IMR-90 (cell line): Measurements from ENCODE around the gene DEGS2. TPM values are rescaled to one million over a fixed set of nuclear protein-coding genes. Genes with fewer than 3 reads are reported as not detected.

Experiments
- ATAC-seq: fragments of 200-7000 bp; cut with Tn5 transposase; 2 replicates; pipeline ENCODE4 v1.9.1; 2020; ENCODE audit warnings: low read depth, mild to moderate bottlenecking, moderate library complexity
- BruUV-seq: library from RNA; stranded (reverse); fragments of 400-500 nt; replicated peaks from 2 replicates; lab custom pipeline; 2021; lab: Mats Ljungman, UMichigan
- CTCF ChIA-PET: fragments of 300-600 bp; formaldehyde crosslinking; extraction: SDS; loops from one replicate; lab custom pipeline; 2021; ENCODE audit warnings: antibody characterized with exemption; lab: Yijun Ruan, JAX
- POLR2A ChIA-PET: fragments of 300-600 bp; sonication (Branson Sonifier 250); formaldehyde crosslinking; loops from one replicate; lab custom pipeline; 2022; ENCODE audit warnings: antibody characterized with exemption; ENCODE audit not compliant: unreplicated experiment; lab: Charles Lee
- DNase-seq: peaks from one replicate; pipeline ENCODE4 v3.0.0; 2013
- H2AFZ ChIP-seq: replicated peaks from 2 replicates; pipeline ENCODE3; 2013; ENCODE audit warnings: low read length, mild to moderate bottlenecking; ENCODE audit not compliant: poor library complexity
- H2AK5ac ChIP-seq: 2 replicates; pipeline ENCODE4 v1.6.1; 2013; ENCODE audit warnings: low read depth, low read length, inconsistent platforms
- H2AK9ac ChIP-seq: replicated peaks from 2 replicates; pipeline ENCODE3; 2013; ENCODE audit warnings: mild to moderate bottlenecking, low read depth, low read length, moderate library complexity; ENCODE audit not compliant: poor library complexity
- H2BK120ac ChIP-seq: 2 replicates; pipeline ENCODE4 v1.6.1; 2013; ENCODE audit warnings: low read depth, low read length, inconsistent platforms
- H2BK15ac ChIP-seq: 3 replicates; pipeline ENCODE4 v1.6.1; 2013; ENCODE audit warnings: low read depth, low read length, inconsistent platforms
- H2BK20ac ChIP-seq: 2 replicates; pipeline ENCODE4 v1.6.1; 2013; ENCODE audit warnings: low read depth, mild to moderate bottlenecking, inconsistent platforms, low read length, moderate library complexity
- H2BK5ac ChIP-seq: 2 replicates; pipeline ENCODE4 v1.6.1; 2013; ENCODE audit warnings: mild to moderate bottlenecking, low read depth, low read length, inconsistent platforms; ENCODE audit not compliant: poor library complexity, severe bottlenecking
- H3K14ac ChIP-seq: replicated peaks from 2 replicates; pipeline ENCODE4 v1.6.1; 2013; ENCODE audit warnings: low read depth, low read length, inconsistent platforms
- H3K18ac ChIP-seq: 2 replicates; pipeline ENCODE4 v1.6.1; 2013; ENCODE audit warnings: low read depth, low read length, control low read depth
- H3K23ac ChIP-seq: 2 replicates; pipeline ENCODE4 v1.6.1; 2013; ENCODE audit warnings: low read depth, low read length, inconsistent platforms
- H3K27ac ChIP-seq: 2 replicates; pipeline ENCODE4 v1.5.1; 2013; ENCODE audit warnings: mild to moderate bottlenecking, control low read depth, low read length; ENCODE audit not compliant: insufficient read depth
- H3K27me3 ChIP-seq: 2 replicates; pipeline ENCODE4 v1.6.1; 2013; ENCODE audit warnings: low read length; ENCODE audit not compliant: control insufficient read depth, insufficient read depth
- H3K36me3 ChIP-seq: 2 replicates; pipeline ENCODE4 v1.6.1; 2013; ENCODE audit warnings: low read length, mixed read lengths; ENCODE audit not compliant: control insufficient read depth, insufficient read depth
- H3K4ac ChIP-seq: 2 replicates; pipeline ENCODE4 v1.6.1; 2013; ENCODE audit warnings: low read depth, low read length, inconsistent platforms
- H3K4me1 ChIP-seq: 2 replicates; pipeline ENCODE4 v1.6.1; 2013; ENCODE audit warnings: low read length, mixed read lengths; ENCODE audit not compliant: control insufficient read depth, insufficient read depth
- H3K4me2 ChIP-seq: 2 replicates; pipeline ENCODE4 v1.6.1; 2013; ENCODE audit warnings: low read depth, mild to moderate bottlenecking, control low read depth, low read length, moderate library complexity
- H3K4me3 ChIP-seq: 2 replicates; pipeline ENCODE4 v1.5.1; 2013; ENCODE audit warnings: low read depth, mild to moderate bottlenecking, control low read depth, low read length, moderate library complexity; ENCODE audit not compliant: insufficient read depth
- H3K56ac ChIP-seq: 2 replicates; pipeline ENCODE4 v1.6.1; 2013; ENCODE audit warnings: low read length, inconsistent platforms; ENCODE audit not compliant: insufficient read depth; ENCODE audit errors: extremely low read depth
- H3K79me1 ChIP-seq, 2 experiments: 2 replicates each; pipeline ENCODE4 v1.6.1; 2013; ENCODE audit warnings: low read length in 2 of 2, inconsistent platforms in 1 of 2, low read depth in 1 of 2
- H3K9ac ChIP-seq: 2 replicates; pipeline ENCODE4 v1.6.1; 2013; ENCODE audit warnings: low read depth, low read length, control low read depth
- H3K9me1 ChIP-seq: 2 replicates; pipeline ENCODE4 v1.6.1; 2013; ENCODE audit warnings: low read length, inconsistent platforms; ENCODE audit not compliant: insufficient read depth
- H3K9me3 ChIP-seq: 2 replicates; pipeline ENCODE4 v1.6.1; 2013; ENCODE audit warnings: low read length; ENCODE audit not compliant: control insufficient read depth, insufficient read depth
- H4K20me1 ChIP-seq: 2 replicates; pipeline ENCODE4 v1.6.1; 2013; ENCODE audit warnings: low read length, inconsistent platforms; ENCODE audit not compliant: insufficient read depth
- H4K5ac ChIP-seq: 2 replicates; pipeline ENCODE4 v1.6.1; 2013; ENCODE audit warnings: mild to moderate bottlenecking, low read depth, low read length, control low read depth
- H4K8ac ChIP-seq, 2 experiments: 2 replicates each; pipeline ENCODE4 v1.6.1; 2013; ENCODE audit warnings: low read depth in 2 of 2, low read length in 2 of 2, control low read depth in 1 of 2, inconsistent platforms in 1 of 2
- H4K91ac ChIP-seq: 2 replicates; pipeline ENCODE4 v1.6.1; 2013; ENCODE audit warnings: low read depth, low read length, inconsistent platforms; ENCODE audit not compliant: insufficient read depth
- BHLHE40 ChIP-seq: fragments of 150-350 bp; IDR thresholded peaks from 2 replicates; pipeline ENCODE4 v1.6.1; 2016; ENCODE audit warnings: mild to moderate bottlenecking, low read depth, low read length
- CEBPB ChIP-seq: IDR thresholded peaks from 2 replicates; pipeline ENCODE4 v1.6.1; 2012; ENCODE audit warnings: low read depth, low read length, improper control_type of control experiment
- CHD1 ChIP-seq: IDR thresholded peaks from 2 replicates; pipeline ENCODE4 v1.6.1; 2012; ENCODE audit warnings: low read depth, low read length, improper control_type of control experiment
- ELK1 ChIP-seq: fragments of 150-350 bp; IDR thresholded peaks from 2 replicates; pipeline ENCODE4 v1.6.1; 2016; ENCODE audit warnings: low read depth, mild to moderate bottlenecking, low read length, moderate library complexity, borderline replicate concordance
- FOS ChIP-seq: fragments of 150-350 bp; IDR thresholded peaks from 2 replicates; pipeline ENCODE4 v1.6.1; 2016; ENCODE audit warnings: low read depth, low read length
- MAFK ChIP-seq: IDR thresholded peaks from 2 replicates; pipeline ENCODE4 v1.6.1; 2012; ENCODE audit warnings: low read depth, low read length, improper control_type of control experiment
- MAZ ChIP-seq: IDR thresholded peaks from 2 replicates; pipeline ENCODE4 v1.6.1; 2012; ENCODE audit warnings: low read depth, mild to moderate bottlenecking, low read length, improper control_type of control experiment, moderate library complexity, borderline replicate concordance
- MXI1 ChIP-seq: IDR thresholded peaks from 2 replicates; pipeline ENCODE4 v1.6.1; 2012; ENCODE audit warnings: low read depth, mild to moderate bottlenecking, low read length, moderate library complexity, borderline replicate concordance
- NFE2L2 ChIP-seq: fragments of 150-350 bp; IDR thresholded peaks from 2 replicates; pipeline ENCODE4 v1.6.1; 2016; ENCODE audit warnings: low read depth, mild to moderate bottlenecking, low read length
- POLR2A ChIP-seq: IDR thresholded peaks from 2 replicates; pipeline ENCODE4 v1.6.1; 2012; ENCODE audit warnings: mild to moderate bottlenecking, low read depth, low read length
- RAD21 ChIP-seq: IDR thresholded peaks from 2 replicates; pipeline ENCODE4 v1.6.1; 2012; ENCODE audit warnings: low read length, improper control_type of control experiment
- RCOR1 ChIP-seq: IDR thresholded peaks from 2 replicates; pipeline ENCODE4 v1.6.1; 2012; ENCODE audit warnings: mild to moderate bottlenecking, low read length, improper control_type of control experiment; ENCODE audit not compliant: insufficient replicate concordance
- RFX5 ChIP-seq: IDR thresholded peaks from 2 replicates; pipeline ENCODE4 v1.8.0; 2012; ENCODE audit warnings: low read depth, mild to moderate bottlenecking, low read length, moderate library complexity
- SMC3 ChIP-seq: fragments of 150-350 bp; IDR thresholded peaks from 2 replicates; pipeline ENCODE4 v1.6.1; 2016; ENCODE audit warnings: low read depth, mild to moderate bottlenecking, antibody characterized with exemption, low read length, moderate library complexity
- USF2 ChIP-seq: fragments of 150-350 bp; IDR thresholded peaks from 2 replicates; pipeline ENCODE4 v1.6.1; 2017; ENCODE audit warnings: mild to moderate bottlenecking, antibody characterized with exemption, low read length, low read depth
- WGBS, 2 experiments: methylation state at CpG; one replicate each; pipeline versions ENCODE4 v1.1.5 to v1.1.7; 2013; ENCODE audit warnings: missing lambda C conversion rate in 2 of 2; ENCODE audit not compliant: insufficient read length in 1 of 2; ENCODE audit errors: extremely low coverage in 2 of 2; 5-methylcytosine and 5-hydroxymethylcytosine counted together
- dilution Hi-C: fragments of 300-500 bp; cut with HindIII; formaldehyde crosslinking; loops from one replicate; pipeline ENCODE4 v1.14.3; 2018; ENCODE audit warnings: low sequenced_read_pairs; ENCODE audit not compliant: unreplicated experiment
- in situ Hi-C: fragments of 300-500 bp; cut with MboI; formaldehyde crosslinking; loops from 3 replicates; pipeline ENCODE4 v1.14.3; 2019; ENCODE audit warnings: low sequenced_read_pairs, inconsistent platforms, mixed read lengths
- intact Hi-C: fragments of 100-400 bp; cut with micrococcal nuclease; formaldehyde crosslinking; loops from 2 replicates; pipeline ENCODE4 v1.10.0; 2022
- polyA plus RNA-seq, 3 experiments: library from polyadenylated mRNA; depleted of rRNA; stranded (reverse); fragments of >200 nt; gene quantifications; 2 replicates each; pipeline ENCODE4 v1.2.3, GENCODE V29; 2012; ENCODE audit warnings: low replicate concordance in 1 of 3
- total RNA-seq: library from RNA; depleted of rRNA; stranded (reverse); fragments of >200 nt; gene quantifications from 2 replicates; pipeline ENCODE4 v1.2.3, GENCODE V29; 2012
- TF ChIP-seq, protein P1 (sequence below): conservative IDR thresholded peaks from 2 replicates; pipeline ENCODE4 v1.5.1; 2012; ENCODE audit warnings: mild to moderate bottlenecking, low read depth, low read length, improper control_type of control experiment

The DEGS2 gene
- total and polyA plus RNA-seq, 2 of the 4 experiments (the other 2 are of a cell fraction), result not detected

DNA sequence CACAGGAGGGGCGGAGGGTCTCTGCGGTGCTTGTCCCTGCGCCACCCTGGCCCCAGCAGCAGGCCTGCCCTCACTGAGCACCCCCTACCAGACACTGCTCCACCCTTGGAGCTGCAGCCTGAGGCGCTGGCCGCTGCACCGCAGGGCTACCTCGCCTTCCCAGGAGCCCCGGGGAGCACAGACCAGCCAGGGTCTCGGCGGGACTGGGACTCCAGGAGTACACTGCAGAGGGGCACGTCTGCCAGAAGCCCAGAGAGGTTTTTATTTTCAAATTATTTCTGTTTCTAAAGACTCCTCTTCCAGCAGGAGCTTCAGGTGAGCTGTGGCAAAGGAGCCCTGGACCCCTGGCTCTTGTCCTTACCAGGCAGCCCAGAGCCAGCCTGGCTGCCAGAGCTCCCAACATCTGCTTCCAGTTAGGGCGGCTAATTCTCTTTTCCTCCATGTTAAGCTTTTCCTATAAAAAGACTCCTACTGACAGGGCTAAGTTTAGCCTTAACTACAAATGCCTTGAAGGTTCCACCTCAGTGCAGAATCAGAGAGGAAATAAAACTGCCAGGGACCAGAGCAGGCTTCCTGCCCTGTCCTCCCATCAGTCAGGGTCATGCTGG lies 26.4 kb downstream of the DEGS2 start:
- no peak overlapping the region for H3K4me3 ChIP-seq
- H3K9me3 ChIP-seq, result no peaks in the 10 kb centered on the region
- no peak overlapping the region for H3K9ac ChIP-seq
- H3K4me2 ChIP-seq, result no peak overlapping the region
- no peak overlapping the region for H2BK5ac ChIP-seq
- no peak overlapping the region for H2BK120ac ChIP-seq
- H3K18ac ChIP-seq, result no peak overlapping the region
- no peak for TF ChIP-seq RCOR1
- TF ChIP-seq MAFK, result no peak
- no peak for TF ChIP-seq CEBPB
- TF ChIP-seq, protein P1, sequence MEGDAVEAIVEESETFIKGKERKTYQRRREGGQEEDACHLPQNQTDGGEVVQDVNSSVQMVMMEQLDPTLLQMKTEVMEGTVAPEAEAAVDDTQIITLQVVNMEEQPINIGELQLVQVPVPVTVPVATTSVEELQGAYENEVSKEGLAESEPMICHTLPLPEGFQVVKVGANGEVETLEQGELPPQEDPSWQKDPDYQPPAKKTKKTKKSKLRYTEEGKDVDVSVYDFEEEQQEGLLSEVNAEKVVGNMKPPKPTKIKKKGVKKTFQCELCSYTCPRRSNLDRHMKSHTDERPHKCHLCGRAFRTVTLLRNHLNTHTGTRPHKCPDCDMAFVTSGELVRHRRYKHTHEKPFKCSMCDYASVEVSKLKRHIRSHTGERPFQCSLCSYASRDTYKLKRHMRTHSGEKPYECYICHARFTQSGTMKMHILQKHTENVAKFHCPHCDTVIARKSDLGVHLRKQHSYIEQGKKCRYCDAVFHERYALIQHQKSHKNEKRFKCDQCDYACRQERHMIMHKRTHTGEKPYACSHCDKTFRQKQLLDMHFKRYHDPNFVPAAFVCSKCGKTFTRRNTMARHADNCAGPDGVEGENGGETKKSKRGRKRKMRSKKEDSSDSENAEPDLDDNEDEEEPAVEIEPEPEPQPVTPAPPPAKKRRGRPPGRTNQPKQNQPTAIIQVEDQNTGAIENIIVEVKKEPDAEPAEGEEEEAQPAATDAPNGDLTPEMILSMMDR, result no peak
- TF ChIP-seq MAZ, result no peak
- TF ChIP-seq RAD21, result no peak
- no peak for TF ChIP-seq FOS
- TF ChIP-seq SMC3, result no peak
- no peak for TF ChIP-seq NFE2L2
- TF ChIP-seq ELK1, result no peak
- TF ChIP-seq RFX5, result no peak
- TF ChIP-seq POLR2A, result no peak
- no peak for TF ChIP-seq USF2
- TF ChIP-seq CHD1, result no peak
- TF ChIP-seq MXI1, result no peak
- TF ChIP-seq BHLHE40, result no peak
- ChIA-PET CTCF (no interaction called here), POLR2A (no interaction called here)
- ATAC-seq, result no peak
- intact Hi-C loops (no loop called here), dilution Hi-C loops (no loop called here), in situ Hi-C loops (no loop called here)
- no peak overlapping the region for H3K27ac ChIP-seq
- no peaks in the 10 kb centered on the region for H4K20me1 ChIP-seq
- no TSS peak for BruUV-seq
- H3K4me1 ChIP-seq, result 0 out of 2 replicates have a peak, but pooled peaks cover 3% of the 10 kb centered on the region
- H4K5ac ChIP-seq, result no peak overlapping the region
- no peak overlapping the region for H2AK5ac ChIP-seq
- no peak overlapping the region for H2BK15ac ChIP-seq
- H2AK9ac ChIP-seq, result no peak overlapping the region
- H3K4ac ChIP-seq, result no peak overlapping the region
- no peak overlapping the region for H4K91ac ChIP-seq
- no peak overlapping the region for H2AFZ ChIP-seq
- H3K36me3 ChIP-seq, result peaks cover 32% of the 10 kb centered on the region
- H3K14ac ChIP-seq, result no peak overlapping the region
- no peak overlapping the region for H3K56ac ChIP-seq
- no peak overlapping the region for H3K23ac ChIP-seq
- H3K79me1 ChIP-seq, result no peaks in the 10 kb centered on the region
- H3K9me1 ChIP-seq, result 0 out of 2 replicates have a peak, but pooled peaks cover 6% of the 10 kb centered on the region
- H2BK20ac ChIP-seq, result no peak overlapping the region
- no peak overlapping the region for H4K8ac ChIP-seq
- no peak for DNase-seq
- 100% methylated on average over 1 of the region's 12 CpGs; no CpG with 5 or more reads in 1 of the 2 experiments for WGBS, 2 experiments
- no peaks in the 10 kb centered on the region for H3K27me3 ChIP-seq
